Ovary (tissue), 3 donors: ENCODE data around the gene DDR2.

Source experiments
- CTCF ChIP-seq, 3 donors: fragments of 450-650 bp in 2 of 3; fragments of 200-600 bp in 1 of 3; IDR thresholded peaks; one replicate each; pipeline versions ENCODE4 v1.5.1 to v1.8.0; 2016 to 2022; ENCODE audit warnings: antibody characterized with exemption in 3 of 3, mild to moderate bottlenecking in 1 of 3
- POLR2A ChIP-seq: fragments of 450-650 bp; IDR thresholded peaks from one replicate; pipeline ENCODE4 v1.6.1; 2017; ENCODE audit warnings: antibody characterized with exemption, mild to moderate bottlenecking, moderate library complexity
- donor health status: DM: no; HTN: no; CAD: no.

- no peak for TF ChIP-seq POLR2A
- no peak for TF ChIP-seq CTCF (IDR thresholded peaks at IDR 0.05)
These were observed 24.0 kb downstream of the DDR2 start for GRCh38 chr1:162656266-162656665.
